ENCODE data around the gene PRPSAP1.

PRPSAP1 gene

DNA sequence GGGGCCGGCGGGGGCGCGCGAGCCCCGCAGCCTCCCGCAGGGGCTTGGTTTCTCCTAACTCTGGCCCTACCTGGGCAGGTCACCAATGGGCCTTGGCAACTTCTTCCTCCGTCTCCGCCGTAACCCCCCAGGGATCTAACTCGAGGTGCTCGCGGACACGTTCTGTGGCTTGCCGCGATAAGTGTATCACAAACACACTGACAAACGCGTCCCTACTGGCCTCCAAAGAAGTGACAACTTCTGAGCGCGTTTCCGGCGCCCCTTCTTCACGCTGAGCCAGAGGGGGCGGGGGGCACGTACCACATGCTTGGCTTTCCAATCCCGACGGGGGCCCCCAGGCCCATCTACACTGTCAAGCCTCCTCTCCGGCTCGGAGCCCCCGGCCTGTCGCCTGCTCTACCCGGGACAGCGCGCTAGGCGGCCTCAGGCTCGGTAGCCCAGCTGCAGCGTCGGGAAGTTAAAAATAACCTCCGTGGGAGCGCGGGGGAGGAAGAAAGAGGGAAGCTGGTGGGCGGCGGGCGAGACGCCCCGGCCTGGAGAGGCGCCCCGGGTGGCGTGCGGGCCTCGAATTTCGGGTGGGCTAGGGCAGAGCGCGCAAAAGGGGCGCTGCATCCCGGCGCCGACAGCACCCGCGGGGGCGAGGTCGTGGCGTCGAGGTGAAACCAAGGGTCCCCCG lies 30.0 kb upstream of the PRPSAP1 start:
- peak; percentile 12 for DNase-seq (ENCODE audit: low spot score)

GRCh38 chr17:76382803-76383545 lies 29.3 kb upstream of the PRPSAP1 start:
- peak; percentile 51 for DNase-seq (ENCODE audit: low spot score)

DNA sequence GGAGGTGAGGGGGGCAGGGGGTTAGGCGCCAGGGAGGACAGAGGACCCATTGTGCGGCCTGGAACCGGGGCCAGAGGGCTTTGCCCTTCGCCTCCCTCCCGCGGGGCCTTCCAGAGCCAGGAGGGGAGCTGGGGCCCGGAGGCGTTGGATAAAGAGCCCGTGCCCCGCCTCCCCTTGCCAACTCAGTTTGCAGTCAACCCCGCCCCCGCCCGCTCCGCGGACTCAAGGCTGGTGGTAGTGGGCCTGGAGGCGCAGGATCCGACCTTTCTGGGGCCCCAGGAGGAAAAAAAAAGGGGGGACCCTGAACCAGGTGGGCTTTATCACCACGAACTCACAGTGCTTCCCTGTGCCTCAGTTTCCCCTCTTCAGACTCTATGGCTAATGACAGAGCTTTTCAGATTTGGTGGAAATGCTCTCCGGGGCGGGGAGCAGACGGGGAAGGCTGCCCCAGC lies 28.7 kb upstream of the PRPSAP1 start:
- DNase-seq (ENCODE audit: low spot score) = no peak

DNA sequence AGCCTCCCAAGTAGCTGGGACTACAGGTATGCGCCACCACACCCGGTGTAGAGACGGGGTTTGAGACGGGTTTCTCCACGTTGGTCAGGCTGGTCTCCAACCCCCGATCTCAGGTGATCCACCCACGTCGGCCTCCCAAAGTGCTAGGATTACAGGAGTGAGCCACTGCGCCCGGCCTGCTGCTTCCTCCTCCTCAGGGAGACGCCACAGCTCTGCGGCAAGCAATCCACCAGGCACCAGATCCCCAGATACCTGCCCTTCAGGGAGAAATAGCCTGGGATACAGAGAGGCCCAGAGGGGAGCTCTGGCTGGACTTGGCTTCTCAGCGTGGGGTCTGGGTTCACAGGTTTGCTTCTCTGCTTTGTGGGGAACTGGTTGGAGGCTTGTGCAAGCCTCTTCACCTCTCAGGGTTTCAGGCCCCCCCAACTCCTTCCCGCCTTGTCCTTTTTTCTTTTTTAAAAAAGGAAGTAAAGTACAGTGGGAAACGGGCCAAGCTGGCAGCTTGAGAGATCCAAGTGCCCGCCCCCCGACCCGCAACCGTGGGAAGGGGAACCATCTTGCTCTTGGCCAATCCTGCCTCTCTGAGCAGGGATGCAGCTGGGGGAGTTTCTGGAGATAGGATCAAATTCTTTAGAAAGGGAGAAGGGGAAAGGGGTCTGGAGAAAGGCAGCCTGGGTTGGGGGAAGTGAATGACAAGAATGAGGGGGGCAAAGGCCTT lies 28.1 kb upstream of the PRPSAP1 start:
- DNase-seq (ENCODE audit: low spot score) = no peak

DNA sequence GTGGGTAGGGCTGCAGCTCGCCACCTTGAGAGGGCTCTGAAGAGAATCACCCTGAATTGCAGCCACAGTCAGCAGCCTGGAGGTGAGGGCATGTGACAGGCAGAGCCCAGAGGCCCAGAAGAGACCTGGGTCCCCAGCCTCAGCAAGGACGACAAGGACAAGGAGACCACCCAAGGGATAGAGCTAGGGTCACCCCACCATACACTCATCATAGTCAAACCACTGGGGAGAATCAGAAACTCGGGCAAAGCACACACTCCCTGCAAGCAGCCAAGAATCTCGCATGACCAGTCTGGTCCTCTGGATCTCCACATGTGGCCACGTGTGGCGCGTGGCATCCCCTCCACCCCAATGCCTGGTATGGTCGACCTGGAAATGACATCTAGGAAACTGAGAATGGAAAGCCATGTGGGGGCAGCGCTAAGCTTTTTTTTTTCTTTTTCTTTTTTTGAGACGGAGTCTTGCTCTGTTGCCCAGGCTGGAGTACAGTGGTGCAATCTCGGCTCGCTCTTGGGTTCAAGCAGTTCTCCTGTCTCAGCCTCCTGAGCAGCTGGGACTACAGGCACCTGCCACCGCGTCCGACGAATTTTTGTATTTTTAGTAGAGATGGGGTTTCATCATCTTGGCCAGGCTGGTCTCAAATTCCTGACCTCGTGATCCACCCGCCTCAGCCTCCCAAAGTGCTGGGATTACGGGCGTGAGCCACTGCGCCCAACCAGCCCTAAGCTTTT lies 26.1 kb upstream of the PRPSAP1 start:
- DNase-seq (ENCODE audit: low spot score) = no peak

DNA sequence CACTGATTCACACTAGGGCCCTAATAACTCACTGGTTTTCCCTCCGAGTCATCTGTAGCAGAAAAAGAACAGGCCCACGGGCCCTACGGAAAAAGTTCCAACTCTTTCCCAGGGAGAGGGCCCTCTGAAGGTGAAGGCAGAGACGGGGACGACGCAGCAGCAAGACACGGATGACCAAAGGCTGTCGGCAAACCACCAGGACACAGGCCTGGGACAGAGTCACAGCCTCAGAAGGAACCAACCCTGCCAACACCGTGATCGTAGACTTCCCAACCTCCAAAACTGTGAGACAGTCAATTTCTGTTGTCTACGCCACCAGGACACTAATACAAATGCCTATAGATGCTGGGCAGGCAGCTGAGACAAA lies 25.5 kb upstream of the PRPSAP1 start:
- DNase-seq (ENCODE audit: low spot score) = no peak

GRCh38 chr17:76378548-76379274 lies 25.0 kb upstream of the PRPSAP1 start:
- DNase-seq (ENCODE audit: low spot score) = no peak

DNA sequence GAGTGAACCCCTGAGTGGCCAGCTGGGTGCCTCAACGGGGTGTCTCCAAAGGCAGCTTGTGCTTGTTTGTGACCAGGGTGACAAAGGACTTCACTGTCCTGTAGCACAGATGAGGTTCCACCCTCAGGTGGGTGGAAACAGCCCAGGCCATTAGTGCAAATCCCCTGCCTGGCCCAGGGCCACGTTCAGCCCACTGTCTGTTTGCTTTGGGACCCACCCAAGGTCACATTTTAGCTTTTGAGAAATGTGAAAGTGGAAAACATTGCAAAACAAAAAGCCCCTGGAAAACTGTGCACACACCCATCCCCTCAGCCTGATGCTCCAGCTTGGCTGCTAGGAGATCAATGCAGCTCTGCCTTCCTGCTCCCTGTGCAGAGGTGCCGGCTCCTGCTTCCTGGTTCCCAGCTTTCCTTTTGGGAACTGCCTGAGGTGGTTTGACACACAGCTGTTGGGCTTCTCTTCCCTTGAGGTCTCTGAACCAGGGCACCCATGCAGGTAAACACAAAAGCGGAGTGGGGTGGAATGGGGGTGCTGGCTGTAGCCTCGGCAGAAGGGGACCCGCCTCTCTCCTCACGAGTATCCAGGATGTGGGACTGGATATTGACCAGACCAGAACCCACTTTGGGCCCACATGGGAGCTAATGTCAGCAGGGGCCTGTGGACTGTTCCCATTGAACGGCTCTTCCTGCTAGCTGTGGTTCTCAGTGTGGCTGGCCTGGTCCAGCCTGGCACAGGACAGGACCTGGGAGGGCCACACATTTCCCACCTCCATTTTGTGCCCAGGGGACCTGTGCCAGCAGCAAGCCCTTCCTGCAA lies 22.8 kb upstream of the PRPSAP1 start:
- no peak for DNase-seq (ENCODE audit: low spot score)

DNA sequence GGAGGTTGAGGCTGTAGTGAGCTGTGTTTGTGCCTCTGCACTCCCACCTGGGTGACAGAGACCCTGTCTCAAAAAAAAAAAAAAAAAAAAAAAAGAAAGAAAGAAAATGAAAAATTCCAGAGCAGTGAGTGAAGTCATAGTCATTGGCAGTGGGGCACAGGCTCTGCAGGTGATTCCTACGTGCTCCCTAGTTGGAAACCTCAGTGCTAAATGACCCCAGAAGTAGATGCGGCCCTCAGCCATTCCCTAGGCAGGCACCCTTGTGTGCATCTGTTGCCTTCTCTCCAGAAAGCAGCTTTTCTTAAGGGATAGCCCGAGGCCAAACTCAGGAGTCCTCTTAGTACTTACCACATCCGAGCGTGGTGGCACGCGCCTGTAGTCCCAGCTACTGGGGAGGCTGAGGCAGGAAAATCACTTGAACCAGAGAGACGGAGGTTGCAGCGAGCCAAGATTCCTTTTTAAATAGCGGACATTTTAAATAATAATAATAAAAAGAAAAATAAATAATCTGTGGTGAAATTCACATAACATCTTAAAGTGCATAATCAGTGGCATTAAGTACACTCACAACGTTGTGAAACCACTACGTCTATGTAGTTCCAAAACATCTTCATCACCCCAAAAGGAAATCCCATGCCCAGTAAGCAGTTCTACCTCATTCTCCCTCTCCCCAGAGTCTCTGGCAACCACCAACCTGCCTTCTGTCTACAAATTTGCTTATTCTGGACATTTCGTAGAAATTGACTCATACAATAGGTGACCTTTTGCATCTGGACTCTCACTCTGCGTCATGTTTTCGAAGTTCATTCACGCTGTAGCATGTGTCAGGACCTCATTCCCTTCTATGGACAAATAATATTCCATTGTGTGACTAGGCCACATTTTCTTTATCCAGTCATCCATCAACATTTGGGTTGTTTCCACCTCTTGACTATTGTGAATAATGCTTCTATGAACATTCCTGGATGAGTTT lies 18.2 kb upstream of the PRPSAP1 start:
- no peak for DNase-seq (ENCODE audit: low spot score)

- no peak for DNase-seq (ENCODE audit: low spot score)
These were observed 16.7 kb upstream of the PRPSAP1 start for GRCh38 chr17:76370261-76370993.

GRCh38 chr17:76369804-76370203 lies 16.1 kb upstream of the PRPSAP1 start:
- no peak for DNase-seq (ENCODE audit: low spot score)

DNA sequence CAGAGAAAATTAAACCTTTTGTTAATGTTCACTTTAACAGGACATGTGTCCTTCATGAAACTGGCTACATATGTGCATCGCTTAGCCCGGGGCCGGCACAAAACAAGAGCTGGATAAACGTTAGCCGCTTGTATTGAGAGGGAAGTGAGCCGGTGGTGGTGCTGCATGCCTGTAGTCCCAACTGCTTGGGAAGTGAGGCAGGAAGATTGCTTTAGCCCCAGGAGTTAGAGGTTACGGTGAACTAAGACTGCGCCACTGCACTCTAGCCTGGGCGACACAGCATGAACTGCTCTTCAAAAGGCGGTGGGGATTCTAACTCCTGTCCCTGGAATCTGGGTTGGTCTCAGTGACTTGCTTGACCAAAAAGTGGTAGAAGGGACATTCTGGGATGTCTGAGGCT lies 15.7 kb upstream of the PRPSAP1 start:
- DNase-seq (ENCODE audit: low spot score) = no peak

DNA sequence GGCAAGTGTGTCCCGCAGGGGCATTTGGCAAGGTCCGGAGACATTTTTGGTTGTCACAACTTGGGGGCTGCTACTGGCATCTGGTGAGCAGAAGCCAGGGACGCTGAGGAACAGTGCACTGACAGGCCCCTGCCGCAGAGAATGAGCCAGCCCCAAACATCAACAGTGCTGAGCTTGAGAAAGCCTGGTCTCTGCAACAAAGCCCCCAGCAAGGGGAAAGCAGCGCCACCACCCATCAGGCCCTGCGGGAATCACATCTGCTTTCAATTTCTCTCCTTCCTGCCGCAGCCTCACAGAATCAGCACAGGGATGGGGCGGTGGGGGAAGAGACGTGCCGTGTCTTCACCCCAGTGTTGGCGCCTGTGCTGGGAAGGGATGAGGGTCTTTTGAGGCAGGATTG lies 14.8 kb upstream of the PRPSAP1 start:
- no peak for DNase-seq (ENCODE audit: low spot score)

- DNase-seq (ENCODE audit: low spot score) = no peak
These were observed 13.9 kb upstream of the PRPSAP1 start for GRCh38 chr17:76367642-76368041.

DNA sequence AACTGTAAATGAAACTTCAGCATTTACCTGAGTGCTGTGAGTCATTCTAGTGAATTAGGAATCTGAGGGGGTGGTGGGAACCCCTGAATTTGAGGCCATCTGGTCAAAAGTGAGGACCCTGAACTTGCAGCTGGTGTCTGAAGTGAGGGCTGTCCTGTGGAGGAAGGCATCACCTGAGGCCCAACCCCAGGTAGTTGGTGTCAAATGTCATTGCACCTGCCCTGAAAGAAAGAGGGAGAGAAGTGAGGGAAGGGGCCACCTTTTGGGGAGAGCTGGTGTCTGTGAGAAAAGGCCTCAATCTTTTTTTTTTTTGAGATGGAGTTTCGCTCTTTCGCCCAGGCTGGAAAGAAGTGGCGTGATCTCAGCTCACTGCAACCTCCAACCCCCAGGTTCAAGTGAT lies 12.5 kb upstream of the PRPSAP1 start:
- no peak for DNase-seq (ENCODE audit: low spot score)

GRCh38 chr17:76365256-76365903 lies 11.7 kb upstream of the PRPSAP1 start:
- DNase-seq (ENCODE audit: low spot score) = no peak

GRCh38 chr17:76363107-76363842 lies 9.6 kb upstream of the PRPSAP1 start:
- no peak for DNase-seq (ENCODE audit: low spot score)

GRCh38 chr17:76360461-76360860 lies 6.7 kb upstream of the PRPSAP1 start:
- DNase-seq (ENCODE audit: low spot score) = no peak
